Motor neuron (in vitro differentiated cells): ENCODE measurements around the gene TRPV6. TPM values are rescaled to one million over a fixed set of nuclear protein-coding genes. Genes with fewer than 3 reads are reported as not detected.
A peak's percentile ranks its signal among the peaks of the same experiment; 100 is the strongest.

Experiments
- ATAC-seq, 8 experiments: fragments of 200-7000 bp; cut with Tn5 transposase; replicated peaks in 6 of 8; 2 replicates each; pipeline ENCODE4 v1.8.0; 2021; ENCODE audit warnings: mild to moderate bottlenecking in 8 of 8, moderate library complexity in 8 of 8
- H3K27ac ChIP-seq, 2 donors: fragments of 250-450 bp; sonication (Bioruptor Pico); 2 replicates each; pipeline ENCODE4 v1.9.0; 2021; ENCODE audit warnings: antibody characterized with exemption in 2 of 2, mild to moderate bottlenecking in 2 of 2, moderate library complexity in 1 of 2
- H3K4me1 ChIP-seq, 2 donors: fragments of 250-450 bp; sonication (Bioruptor Pico); replicated peaks in 1 of 2; 2 replicates each; pipeline ENCODE4 v1.6.1; 2021; ENCODE audit warnings: antibody characterized with exemption in 2 of 2, mild to moderate bottlenecking in 2 of 2, moderate library complexity in 1 of 2
- H3K4me3 ChIP-seq, 5 donors: fragments of 250-450 bp; sonication (Bioruptor Pico); 2 replicates each; pipeline ENCODE4 v1.9.0; 2021; ENCODE audit warnings: antibody characterized with exemption in 5 of 5, mild to moderate bottlenecking in 5 of 5, moderate library complexity in 4 of 5
- WGBS, 10 experiments: fragments of 450-650 bp; shearing (Covaris generic); methylation state at CpG; one replicate each; pipeline ENCODE4 v1.0.0; 2022; 5-methylcytosine and 5-hydroxymethylcytosine counted together
- in situ Hi-C, 9 experiments: fragments of 400-800 bp; cut with MboI; loops; one replicate each; pipeline ENCODE4 v1.15.0; 2021; ENCODE audit warnings: low sequenced_read_pairs in 9 of 9, low pct_unique_long_range_greater_than_20kb in 2 of 9; ENCODE audit not compliant: unreplicated experiment in 9 of 9
- total RNA-seq, 8 experiments: library from RNA; unstranded; fragments of 300-600 nt; gene quantifications; 2 replicates each; pipeline versions ENCODE4 v1.2.3 to v1.2.4, GENCODE V29; 2022

TRPV6 gene
- total RNA-seq, 8 experiments from 2014 or later, result 0.07 to 1.7 (median 0.53) TPM

DNA sequence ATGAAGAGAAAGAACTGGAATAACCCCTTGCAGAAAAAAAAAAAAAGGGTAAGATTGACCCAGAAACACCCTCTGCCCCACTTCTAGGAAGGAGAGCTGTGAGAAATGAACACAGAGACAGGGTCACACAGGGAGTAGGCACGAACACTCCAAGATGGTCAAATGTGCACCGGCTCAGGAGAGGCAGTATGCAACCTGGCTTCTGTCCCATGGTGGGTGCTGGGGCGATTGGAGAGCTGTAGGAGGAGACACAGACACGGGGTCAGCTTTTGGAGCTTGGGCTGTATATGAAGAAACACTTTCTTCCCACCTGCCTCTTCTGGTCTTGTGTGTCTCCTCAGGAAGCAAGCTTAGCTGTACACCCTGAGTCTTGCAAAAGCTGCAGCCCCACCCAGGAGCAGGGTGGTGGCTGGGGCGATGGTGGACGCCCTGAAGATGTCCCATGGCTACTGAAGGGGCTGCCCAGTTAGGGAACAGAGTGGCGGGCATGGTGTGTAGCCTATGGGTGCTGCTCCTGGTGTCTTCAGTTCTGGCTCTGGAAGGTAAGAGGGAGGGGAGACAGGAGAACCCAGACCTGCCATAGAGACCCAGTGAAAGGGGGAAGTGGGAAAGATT lies 22.7 kb downstream of the TRPV6 start:
- no peak overlapping the region for H3K4me3 ChIP-seq
- WGBS, 10 experiments, result 21 to 100% (median 86%) methylated on average over 1 to 4 of the region's 7 CpGs; no CpG with 5 or more reads in 3 of the 10 experiments
- H3K27ac ChIP-seq, result no peak overlapping the region
- H3K4me1 ChIP-seq, result peaks cover 4 to 7% of the 10 kb centered on the region in 2 donors
- in situ Hi-C loops, result loop anchor here in 5 of 9 experiments (25.0 kb wide), 1 partner anchor 349 kb away; the partner anchor contains the start of gene TAS2R40 (in 5 of the 5)
- ATAC-seq, result peak in 1 of 8 experiments; percentile 19

GRCh38 chr7:142862351-142862750 lies 23.2 kb downstream of the TRPV6 start:
- H3K27ac ChIP-seq, result no peak overlapping the region
- ATAC-seq, result peak in 3 of 8 experiments; percentile 67 to 75 (median 69)
- H3K4me3 ChIP-seq, result no peak overlapping the region
- H3K4me1 ChIP-seq, result peaks cover 4 to 7% of the 10 kb centered on the region in 2 donors
- in situ Hi-C loops, result loop anchor here in 5 of 9 experiments (25.0 kb wide), 1 partner anchor 350 kb away; the partner anchor contains the start of gene TAS2R40 (in 5 of the 5)
- WGBS, 10 experiments, result 14 to 89% (median 67%) methylated on average over 1 to 4 of the region's 4 CpGs; no CpG with 5 or more reads in 1 of the 10 experiments

DNA sequence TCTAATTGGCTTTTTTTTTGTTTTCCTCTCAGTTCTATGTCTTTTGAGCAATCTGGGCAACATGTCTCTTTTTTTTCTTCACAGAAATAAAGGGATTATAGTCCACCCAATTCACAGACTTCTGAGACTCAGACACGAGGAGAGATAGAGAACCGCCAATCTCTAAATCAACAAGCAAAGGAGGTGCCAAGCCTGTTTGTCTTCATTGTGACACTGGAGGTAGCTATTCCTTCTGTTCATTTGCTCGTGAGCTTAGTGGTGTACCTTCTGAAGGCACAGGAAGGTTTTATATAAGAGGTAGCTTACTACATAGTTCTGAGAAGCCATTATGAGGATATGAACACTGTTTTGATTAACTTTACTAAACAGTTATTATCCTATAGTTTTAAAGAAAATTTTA lies 24.6 kb downstream of the TRPV6 start:
- no peak for ATAC-seq
- in situ Hi-C loops, result loop anchor here in 5 of 9 experiments (25.0 kb wide), 1 partner anchor 351 kb away; the partner anchor contains the start of gene TAS2R40 (in 5 of the 5)
- H3K27ac ChIP-seq, result no peak overlapping the region
- WGBS, 10 experiments, result 33 to 92% (median 68%) methylated on average over 1 to 3 of the region's 3 CpGs; no CpG with 5 or more reads in 1 of the 10 experiments
- no peak overlapping the region for H3K4me3 ChIP-seq
- peaks cover 4 to 7% of the 10 kb centered on the region in 2 donors for H3K4me1 ChIP-seq

DNA sequence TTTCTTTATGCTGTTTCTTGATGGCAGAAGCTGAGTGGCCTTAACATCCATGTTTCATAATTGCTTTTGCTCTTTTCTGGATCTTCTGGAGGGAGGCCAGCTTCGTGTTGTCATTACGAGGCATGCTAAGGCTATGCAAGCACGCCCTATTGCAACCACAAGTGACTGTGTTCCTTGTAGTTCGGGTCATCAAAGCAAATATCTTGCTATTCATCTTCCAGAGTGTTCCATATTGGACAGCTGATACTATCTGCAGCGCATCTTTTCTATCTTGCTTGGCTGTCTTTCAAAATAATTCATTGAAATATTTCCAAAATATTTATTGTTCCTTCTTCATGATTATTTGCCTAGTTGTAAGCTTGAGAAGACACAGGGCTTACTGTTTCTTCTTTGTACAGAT lies 25.7 kb downstream of the TRPV6 start:
- Histone ChIP-seq H3K4me1 (peaks cover 4 to 7% of the 10 kb centered on the region in 2 donors), H3K4me3 (no peak overlapping the region), H3K27ac (no peak overlapping the region)
- in situ Hi-C loops, result loop anchor here in 5 of 9 experiments (25.0 kb wide), 1 partner anchor 352 kb away; the partner anchor contains the start of gene TAS2R40 (in 5 of the 5)
- 0 to 100% (median 69%) methylated on average over 1 to 5 of the region's 5 CpGs for WGBS, 10 experiments
- ATAC-seq, result peak in 2 of 8 experiments; percentile 77 to 79

GRCh38 chr7:142859411-142859810 lies 26.1 kb downstream of the TRPV6 start:
- in situ Hi-C loops, result loop anchor here in 5 of 9 experiments (25.0 kb wide), 1 partner anchor 353 kb away; the partner anchor contains the start of gene TAS2R40 (in 5 of the 5)
- peaks cover 4 to 7% of the 10 kb centered on the region in 2 donors for H3K4me1 ChIP-seq
- no peak overlapping the region for H3K4me3 ChIP-seq
- no peak overlapping the region for H3K27ac ChIP-seq
- no peak for ATAC-seq

DNA sequence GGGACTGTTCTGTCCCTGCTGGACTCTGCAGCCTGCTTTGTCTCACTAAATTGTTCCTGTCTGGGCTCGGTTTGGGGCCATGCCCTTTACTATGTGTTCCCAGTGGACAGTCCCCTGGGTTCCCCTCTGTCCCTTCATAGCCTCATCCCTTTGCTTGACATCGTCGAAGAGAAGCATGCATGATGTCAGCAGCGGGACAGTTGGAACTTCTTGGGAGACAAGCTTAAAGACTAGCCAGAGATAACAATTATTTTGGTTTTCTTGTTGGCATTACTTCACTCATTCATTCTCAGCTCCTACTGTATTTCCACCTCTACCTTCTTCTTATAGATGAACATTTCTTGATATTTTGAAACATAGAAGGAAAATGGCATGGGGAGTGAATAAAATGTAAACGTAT lies 27.9 kb downstream of the TRPV6 start:
- Histone ChIP-seq H3K4me1 (peaks cover 3 to 7% of the 10 kb centered on the region in 2 donors), H3K27ac (no peak overlapping the region), H3K4me3 (no peak overlapping the region)
- in situ Hi-C loops, result loop anchor here in 5 of 9 experiments (25.0 kb wide), 1 partner anchor 355 kb away; the partner anchor contains the start of gene TAS2R40 (in 5 of the 5)
- 69 to 93% (median 81%) methylated on average over 1 to 4 of the region's 5 CpGs for WGBS, 10 experiments
- ATAC-seq, result no peak

DNA sequence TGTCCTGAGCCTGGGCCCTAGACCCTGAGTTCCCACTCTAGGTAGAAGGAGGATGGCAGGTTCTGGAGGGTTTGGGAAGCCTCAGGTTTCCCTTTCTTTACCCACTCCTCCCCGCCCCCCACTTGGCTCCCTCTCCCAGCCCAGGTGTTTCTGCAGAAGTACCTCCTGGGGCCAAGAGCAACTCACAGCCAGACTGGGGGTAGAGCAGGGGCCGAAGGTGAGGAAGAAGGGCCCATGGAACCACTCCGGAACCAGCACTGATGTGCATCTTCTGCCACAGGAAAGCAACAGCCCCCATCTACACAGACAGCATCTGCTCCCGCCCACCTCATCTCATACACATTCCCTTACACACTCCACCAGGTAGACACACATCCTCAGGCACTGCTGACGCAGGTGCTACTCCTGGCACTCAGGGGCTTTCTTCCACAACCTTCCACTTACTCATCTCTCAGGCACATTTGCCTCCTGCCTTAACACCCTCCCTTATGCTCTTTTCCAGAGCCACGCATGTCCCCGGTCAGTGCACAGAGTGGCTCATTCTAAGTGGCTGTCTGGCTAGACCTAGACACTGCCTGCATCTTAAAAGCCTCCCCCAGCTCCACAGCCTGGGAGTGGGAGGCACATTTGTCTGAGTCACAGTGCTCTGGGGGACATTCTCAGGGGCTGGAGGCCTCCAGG lies 28.8 kb downstream of the TRPV6 start:
- no peak for ATAC-seq
- no peak overlapping the region for H3K27ac ChIP-seq
- peaks cover 0 to 3% of the 10 kb centered on the region in 2 donors for H3K4me1 ChIP-seq
- WGBS, 10 experiments, result 90 to 100% (median 90%) methylated on average over 1 to 3 of the region's 7 CpGs; no CpG with 5 or more reads in 7 of the 10 experiments
- H3K4me3 ChIP-seq, result no peak overlapping the region
- in situ Hi-C loops, result loop anchor here in 5 of 9 experiments (25.0 kb wide), 1 partner anchor 356 kb away; the partner anchor contains the start of gene TAS2R40 (in 5 of the 5)

GRCh38 chr7:142855756-142856564 lies 29.6 kb downstream of the TRPV6 start:
- 67 to 87% methylated on average over 2 to 5 of the region's 12 CpGs; no CpG with 5 or more reads in 8 of the 10 experiments for WGBS, 10 experiments
- Histone ChIP-seq H3K4me1 (peaks cover 0 to 3% of the 10 kb centered on the region in 2 donors), H3K4me3 (peak overlapping the region in 3 of 5 donors; percentile 42 to 75 (median 48)), H3K27ac (no peak overlapping the region)
- in situ Hi-C loops, result loop anchor here in 5 of 9 experiments (25.0 kb wide), 1 partner anchor 356 kb away; the partner anchor contains the start of gene TAS2R40 (in 5 of the 5)
- ATAC-seq, result peak in 1 of 8 experiments; percentile 1

DNA sequence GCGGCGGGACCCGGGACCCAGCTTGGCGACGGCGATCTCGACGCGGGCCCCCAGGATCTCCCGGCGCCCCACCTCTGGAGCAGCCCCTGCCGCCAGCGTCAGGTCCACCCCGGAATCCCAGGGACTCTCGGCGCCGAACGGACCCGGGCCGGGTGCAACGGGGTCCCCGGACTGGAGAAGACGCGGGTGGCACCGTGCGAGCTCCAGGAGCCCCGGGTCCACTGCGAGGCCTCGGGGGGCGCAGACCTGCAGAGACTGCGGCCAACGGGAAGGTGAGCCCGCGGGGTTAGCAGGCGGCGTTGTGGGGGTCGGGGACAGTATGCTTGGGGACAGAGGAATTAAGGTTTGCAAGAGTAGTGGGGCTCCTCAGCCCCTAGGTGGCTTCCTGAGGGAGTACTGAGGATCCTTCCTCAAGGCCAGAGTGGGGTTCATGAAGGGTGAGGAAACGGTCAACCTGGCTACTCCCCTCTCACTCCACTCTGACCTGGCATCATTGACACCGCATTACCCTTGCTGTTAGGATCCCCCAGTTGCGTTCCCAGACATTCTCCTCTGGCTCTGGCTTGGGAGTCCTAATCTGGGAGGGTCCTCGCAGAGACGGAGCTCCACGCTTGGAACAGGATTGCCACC lies 30.3 kb downstream of the TRPV6 start:
- peak overlapping the region; percentile 42 to 75 (median 51) for H3K4me3 ChIP-seq
- H3K4me1 ChIP-seq, result peaks cover 0 to 3% of the 10 kb centered on the region in 2 donors
- ATAC-seq, result peak in 4 of 8 experiments; percentile 2 to 9 (median 4)
- no peak overlapping the region for H3K27ac ChIP-seq
- 0 to 82% (median 40%) methylated on average over 1 to 8 of the region's 43 CpGs; no CpG with 5 or more reads in 5 of the 10 experiments for WGBS, 10 experiments
- in situ Hi-C loops, result loop anchor here in 5 of 9 experiments (25.0 kb wide), 1 partner anchor 357 kb away; the partner anchor contains the start of gene TAS2R40 (in 5 of the 5)

GRCh38 chr7:142854372-142855113 lies 31.0 kb downstream of the TRPV6 start, which contains the start of gene EPHB6:
EPHB6 (plus strand) TSS chr7:142855076; CDS start chr7:142863228, 8,152 bp downstream.
- no peak within 1 kb of the TSS for H3K27ac ChIP-seq
- peak within 1 kb of the TSS; percentile 42 to 75 (median 51) for H3K4me3 ChIP-seq
- ATAC-seq, result peak; percentile 75 to 82 (median 78)
- in situ Hi-C loops, result loop anchor here in 5 of 9 experiments (25.0 kb wide), 1 partner anchor 358 kb away; the partner anchor contains the start of gene TAS2R40 (in 5 of the 5)
- peaks cover 0 to 3% of the 10 kb centered on the region in 2 donors for H3K4me1 ChIP-seq
- 0% methylated on average over 2 to 10 of the region's 70 CpGs; no CpG with 5 or more reads in 7 of the 10 experiments for WGBS, 10 experiments
